Esophagus mucosa (tissue), 1 donor: Measurements from ENCODE around the gene COL12A1. TPM values are rescaled to one million over a fixed set of nuclear protein-coding genes. Genes with fewer than 3 reads are reported as not detected.

Experiments used
- ATAC-seq: fragments of 200-7000 bp; cut with Tn5 transposase; one replicate; pipeline ENCODE4 v1.9.1; 2020
- total RNA-seq: library from RNA; stranded (reverse); gene quantifications from one replicate; pipeline ENCODE4 v1.2.4, GENCODE V29; 2023
- donor health status: DM: yes; HTN: yes; CAD: no.

The COL12A1 gene
- total RNA-seq: 9.4 TPM

- ATAC-seq: peak; percentile 69
These were observed at the start of gene COL12A1 for GRCh38 chr6:75205776-75206575. Gene COL12A1 (minus strand): TSS chr6:75206053. CDS start chr6:75202792, 3,261 bp downstream.

- ATAC-seq: no peak
These were observed 44.7 kb upstream of the COL12A1 start for GRCh38 chr6:75250552-75250951.

GRCh38 chr6:75249837-75250236 lies 44.0 kb upstream of the COL12A1 start:
- ATAC-seq: no peak

GRCh38 chr6:75246386-75246785 lies 40.5 kb upstream of the COL12A1 start:
- no peak for ATAC-seq

GRCh38 chr6:75244063-75244584 lies 38.3 kb upstream of the COL12A1 start:
- peak; percentile 7 for ATAC-seq

- peak; percentile 99 for ATAC-seq
These were observed 37.6 kb upstream of the COL12A1 start, which contains the start of gene COX7A2 for GRCh38 chr6:75243333-75244062. Gene COX7A2 (minus strand): TSS chr6:75243801. CDS start chr6:75243734, 67 bp downstream.

GRCh38 chr6:75236630-75237029 lies 30.8 kb upstream of the COL12A1 start:
- no peak for ATAC-seq

GRCh38 chr6:75235271-75235670 lies 29.4 kb upstream of the COL12A1 start:
- no peak for ATAC-seq

GRCh38 chr6:75234126-75234865 lies 28.4 kb upstream of the COL12A1 start:
- no peak for ATAC-seq

GRCh38 chr6:75233092-75233615 lies 27.3 kb upstream of the COL12A1 start:
- no peak for ATAC-seq

GRCh38 chr6:75230484-75231325 lies 24.9 kb upstream of the COL12A1 start:
- peak; percentile 48 for ATAC-seq

- no peak for ATAC-seq
These were observed 18.6 kb upstream of the COL12A1 start for GRCh38 chr6:75224303-75224926.

- ATAC-seq: no peak
These were observed 17.6 kb upstream of the COL12A1 start for GRCh38 chr6:75223428-75223827.

- no peak for ATAC-seq
These were observed 16.4 kb upstream of the COL12A1 start for GRCh38 chr6:75222261-75222660.

GRCh38 chr6:75221116-75221515 lies 15.3 kb upstream of the COL12A1 start:
- ATAC-seq: no peak

- ATAC-seq: peak; percentile 31
These were observed 14.5 kb upstream of the COL12A1 start for GRCh38 chr6:75220357-75220756.

GRCh38 chr6:75219263-75219662 lies 13.4 kb upstream of the COL12A1 start:
- no peak for ATAC-seq

- peak; percentile 33 for ATAC-seq
These were observed 11.3 kb upstream of the COL12A1 start for GRCh38 chr6:75217193-75217592.

- ATAC-seq: no peak
These were observed 9.4 kb upstream of the COL12A1 start for GRCh38 chr6:75215291-75215690.

- ATAC-seq: no peak
These were observed 7.9 kb upstream of the COL12A1 start for GRCh38 chr6:75213732-75214131.

- no peak for ATAC-seq
These were observed 7.3 kb upstream of the COL12A1 start for GRCh38 chr6:75213112-75213511.
